BJ (cell line): Measurements from ENCODE around the gene CDON. TPM values are rescaled to one million over a fixed set of nuclear protein-coding genes. Genes with fewer than 3 reads are reported as not detected.

Experiments used
- CTCF ChIA-PET: fragments of 350-600 bp; formaldehyde crosslinking; extraction: SDS; loops from one replicate; lab custom pipeline; 2021; ENCODE audit warnings: antibody characterized with exemption, inconsistent platforms; lab: Yijun Ruan, JAX
- POLR2A ChIA-PET: fragments of 300-600 bp; sonication (Branson Sonifier 250); formaldehyde crosslinking; extraction: SDS; loops from one replicate; lab custom pipeline; 2021; ENCODE audit warnings: antibody characterized with exemption; lab: Charles Lee
- DNase-seq: peaks from one replicate; pipeline ENCODE4 v3.0.0-alpha.2; 2011; ENCODE audit warnings: low read depth
- H3K27me3 ChIP-seq: 2 replicates; pipeline ENCODE4 v1.6.0; 2011; ENCODE audit warnings: low read length; ENCODE audit not compliant: control insufficient read depth, insufficient read depth
- H3K36me3 ChIP-seq: 2 replicates; pipeline ENCODE4 v1.5.1; 2011; ENCODE audit warnings: low read length; ENCODE audit not compliant: control insufficient read depth, insufficient read depth
- H3K4me3 ChIP-seq: 2 replicates; pipeline ENCODE4 v1.5.1; 2011; ENCODE audit warnings: low read depth, mild to moderate bottlenecking, control low read depth, low read length
- polyA plus RNA-seq: library from polyadenylated mRNA; depleted of rRNA; stranded (reverse); fragments of >200 nt; gene quantifications from 2 replicates; pipeline ENCODE4 v1.2.3, GENCODE V29; 2011
- TF ChIP-seq, protein P1 (sequence below): IDR thresholded peaks from 2 replicates; pipeline ENCODE4 v1.5.1; 2011; ENCODE audit warnings: low read depth, mild to moderate bottlenecking, control low read depth, inconsistent platforms, low read length, moderate library complexity; ENCODE audit not compliant: insufficient read depth

The CDON gene
- polyA plus RNA-seq, 1 experiment = 1.5 TPM

DNA sequence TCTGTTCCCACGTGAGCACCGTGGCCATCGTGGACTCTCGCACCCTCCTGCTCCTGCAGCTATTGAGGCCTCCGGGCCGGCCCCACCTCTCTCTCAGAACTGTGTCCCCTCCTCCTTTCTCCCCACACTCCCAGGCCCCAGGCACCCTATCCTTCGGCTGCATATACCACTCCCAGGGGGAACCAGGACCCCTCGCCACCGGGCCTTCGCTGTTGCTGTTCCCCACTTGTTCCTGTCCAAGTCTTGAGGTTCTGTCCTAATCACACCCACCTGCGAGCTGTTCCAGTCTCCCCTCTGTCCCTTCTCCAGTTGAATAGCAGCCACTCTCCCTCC, 43.0 kb upstream of the CDON start:
- no peak overlapping the region for H3K4me3 ChIP-seq
- ChIA-PET CTCF (interaction anchor here (1.2 kb wide), 1 partner anchor 88 kb away, joined by 3 read pairs; no protein-coding TSS in a partner anchor), POLR2A (no interaction called here)
- no peak for DNase-seq
- no peaks in the 10 kb centered on the region for H3K36me3 ChIP-seq
- H3K27me3 ChIP-seq = peaks cover 4% of the 10 kb centered on the region; the same call in 1 of the 2 replicates
- TF ChIP-seq, protein P1, sequence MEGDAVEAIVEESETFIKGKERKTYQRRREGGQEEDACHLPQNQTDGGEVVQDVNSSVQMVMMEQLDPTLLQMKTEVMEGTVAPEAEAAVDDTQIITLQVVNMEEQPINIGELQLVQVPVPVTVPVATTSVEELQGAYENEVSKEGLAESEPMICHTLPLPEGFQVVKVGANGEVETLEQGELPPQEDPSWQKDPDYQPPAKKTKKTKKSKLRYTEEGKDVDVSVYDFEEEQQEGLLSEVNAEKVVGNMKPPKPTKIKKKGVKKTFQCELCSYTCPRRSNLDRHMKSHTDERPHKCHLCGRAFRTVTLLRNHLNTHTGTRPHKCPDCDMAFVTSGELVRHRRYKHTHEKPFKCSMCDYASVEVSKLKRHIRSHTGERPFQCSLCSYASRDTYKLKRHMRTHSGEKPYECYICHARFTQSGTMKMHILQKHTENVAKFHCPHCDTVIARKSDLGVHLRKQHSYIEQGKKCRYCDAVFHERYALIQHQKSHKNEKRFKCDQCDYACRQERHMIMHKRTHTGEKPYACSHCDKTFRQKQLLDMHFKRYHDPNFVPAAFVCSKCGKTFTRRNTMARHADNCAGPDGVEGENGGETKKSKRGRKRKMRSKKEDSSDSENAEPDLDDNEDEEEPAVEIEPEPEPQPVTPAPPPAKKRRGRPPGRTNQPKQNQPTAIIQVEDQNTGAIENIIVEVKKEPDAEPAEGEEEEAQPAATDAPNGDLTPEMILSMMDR = no peak

DNA sequence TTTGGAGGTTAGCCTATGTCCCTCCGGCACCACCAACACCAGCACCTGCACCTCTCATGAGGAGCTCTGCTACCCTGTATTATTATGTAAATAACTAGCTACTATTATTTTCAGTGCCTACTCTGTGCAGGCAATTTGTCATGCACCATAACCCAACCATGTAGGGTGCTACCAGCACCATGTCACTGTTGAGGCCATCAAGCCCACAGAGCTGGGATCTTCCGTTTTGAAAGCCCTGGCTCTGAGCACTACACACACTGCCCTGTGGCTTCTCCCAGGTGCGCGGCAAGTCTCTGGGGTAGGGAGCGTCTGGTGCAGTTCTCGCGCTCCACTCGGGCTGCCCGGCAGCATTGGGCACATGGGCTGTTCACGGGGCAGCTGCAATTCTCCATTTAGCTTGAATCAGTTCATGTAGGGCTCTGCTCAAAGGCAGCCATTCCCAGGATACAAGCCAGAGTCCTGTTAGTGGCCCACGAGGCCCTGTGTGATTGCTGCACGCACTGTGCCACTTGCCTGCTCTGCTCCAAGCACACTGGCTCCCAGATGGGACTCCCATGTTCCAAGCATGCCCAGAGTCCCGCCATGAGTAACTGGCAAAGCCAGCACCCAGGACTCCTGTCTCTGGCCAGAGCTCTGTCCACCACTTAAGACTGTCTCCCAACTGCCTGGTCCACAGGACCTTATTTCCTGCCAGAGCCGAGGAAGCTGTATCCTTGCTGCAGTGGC, 42.5 kb upstream of the CDON start:
- no peaks in the 10 kb centered on the region for H3K36me3 ChIP-seq
- DNase-seq = no peak
- ChIA-PET POLR2A (no interaction called here), CTCF (interaction anchor here (1.2 to 1.7 kb wide), 2 partner anchors 9 to 89 kb away, joined by 3 to 5 read pairs; no protein-coding TSS in a partner anchor)
- no peak overlapping the region for H3K4me3 ChIP-seq
- H3K27me3 ChIP-seq = peaks cover 4% of the 10 kb centered on the region; the same call in 1 of the 2 replicates
- TF ChIP-seq, protein P1 = no peak

- no peak for DNase-seq
- ChIA-PET POLR2A (no interaction called here), CTCF (interaction anchor here (1.7 kb wide), 1 partner anchor 9 kb away, joined by 5 read pairs; no protein-coding TSS in a partner anchor)
- H3K36me3 ChIP-seq = no peaks in the 10 kb centered on the region
- H3K27me3 ChIP-seq = peaks cover 4% of the 10 kb centered on the region; the same call in 1 of the 2 replicates
- H3K4me3 ChIP-seq = no peak overlapping the region
- TF ChIP-seq, protein P1 = no peak
Measured at GRCh38 chr11:126104420-126104819, 41.8 kb upstream of the CDON start.

DNA sequence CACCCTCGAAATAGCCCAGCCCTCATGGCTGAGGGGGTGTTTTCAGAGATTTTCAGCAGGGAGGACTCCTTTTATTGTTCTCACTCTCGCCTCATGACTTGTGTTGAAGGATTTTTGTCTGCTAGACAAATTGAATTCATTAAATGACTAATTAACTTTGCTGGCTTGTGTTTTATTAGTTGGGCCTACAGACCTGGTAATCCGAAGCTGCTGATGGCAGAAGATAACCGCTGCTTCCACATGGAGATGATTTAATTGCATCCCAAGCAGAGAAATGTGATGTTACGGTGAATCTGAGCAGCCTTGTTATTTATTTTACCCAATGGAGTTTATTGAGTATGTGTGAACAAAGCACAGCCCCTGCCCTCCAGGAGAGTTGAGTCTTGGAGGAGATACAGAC, 40.5 kb upstream of the CDON start:
- Histone ChIP-seq H3K36me3 (no peaks in the 10 kb centered on the region), H3K27me3 (peaks cover 8% of the 10 kb centered on the region; the same call in 1 of the 2 replicates), H3K4me3 (no peak overlapping the region)
- TF ChIP-seq, protein P1 = no peak
- DNase-seq = no peak
- ChIA-PET POLR2A (no interaction called here), CTCF (interaction anchor here (0.9 kb wide), 1 partner anchor 91 kb away, joined by 3 read pairs; no protein-coding TSS in a partner anchor)

DNA sequence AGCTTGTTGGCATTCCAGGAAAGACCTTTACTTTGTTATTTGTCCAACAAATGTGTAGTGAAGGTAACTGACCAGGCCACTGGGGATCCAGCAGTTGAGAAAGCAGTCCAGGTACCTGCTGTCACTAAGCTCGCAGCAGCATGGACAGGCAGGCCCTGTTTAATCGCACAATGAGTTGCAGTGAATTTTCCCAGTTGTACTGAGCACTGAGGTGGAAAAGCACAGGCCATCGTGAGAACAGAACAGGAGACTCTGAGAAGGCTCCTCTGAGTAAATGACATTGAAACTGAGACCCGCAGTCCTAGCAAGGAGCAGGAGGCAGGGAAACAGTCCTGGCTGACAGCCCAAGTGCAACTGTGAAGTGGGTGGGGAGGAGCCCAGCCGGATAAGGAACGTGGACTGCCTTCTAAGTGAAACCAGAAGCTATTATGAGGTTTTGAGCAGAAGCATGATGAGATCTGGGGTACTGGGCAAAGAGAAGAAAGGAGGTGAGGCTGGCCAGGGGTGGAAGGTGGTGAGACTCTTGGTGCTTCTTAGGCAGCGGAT, 39.8 kb upstream of the CDON start:
- TF ChIP-seq, protein P1 = no peak
- POLR2A ChIA-PET = no interaction called here
- Histone ChIP-seq H3K36me3 (no peaks in the 10 kb centered on the region), H3K27me3 (peaks cover 9% of the 10 kb centered on the region; the same call in 1 of the 2 replicates), H3K4me3 (no peak overlapping the region)
- DNase-seq = no peak
- CTCF ChIA-PET = interaction anchor here (0.7 kb wide), 1 partner anchor 12 kb away, joined by 3 read pairs; no protein-coding TSS in a partner anchor
